ENCODE results near the gene KRT77.
"Not testable (repeated sequence)": the region's sequence is repeated elsewhere in the genome, so short reads cannot be mapped to it uniquely, and the experiment has no call there.

Gene KRT77

GRCh38 chr12:52677126-52677525 lies 26.2 kb downstream of the KRT77 start:
- DNase-seq, result no peak

GRCh38 chr12:52676163-52676562 lies 27.2 kb downstream of the KRT77 start:
- DNase-seq, result no peak

DNA sequence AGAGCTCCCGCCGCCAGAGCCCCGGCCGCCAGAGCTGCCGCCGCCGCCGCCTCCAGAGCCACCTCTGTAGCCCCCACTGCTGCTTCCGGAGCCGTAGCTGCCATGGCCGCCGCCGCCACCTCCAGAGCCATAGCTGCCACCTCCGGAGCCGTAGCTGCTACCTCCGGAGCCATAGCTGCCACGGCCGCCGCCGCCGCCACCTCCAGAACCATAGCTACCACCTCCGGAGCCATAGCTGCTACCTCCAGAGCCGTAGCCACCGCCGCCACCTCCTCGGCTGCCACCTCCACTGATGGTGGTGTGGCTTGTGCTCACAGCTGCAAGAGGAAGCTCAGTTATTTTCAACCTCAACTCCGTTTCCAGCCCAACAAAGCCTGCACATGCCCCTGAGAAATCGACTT lies 28.0 kb downstream of the KRT77 start:
- no peak for DNase-seq

DNA sequence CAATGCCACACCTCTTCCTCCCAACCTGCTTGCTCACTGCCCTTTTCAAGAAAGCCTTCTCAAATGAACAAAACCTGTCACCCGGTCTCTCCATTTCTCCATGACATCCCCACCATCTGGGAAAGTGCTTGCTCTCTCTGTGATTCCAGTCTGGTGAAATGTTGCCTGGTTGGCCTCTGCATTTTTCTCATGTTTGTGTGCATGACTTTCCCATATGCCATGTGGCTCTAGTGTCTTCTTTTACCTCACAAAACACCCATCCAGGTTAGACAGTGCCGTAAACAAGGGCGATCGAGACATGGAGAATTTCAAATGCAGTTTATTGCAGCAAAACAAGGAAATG lies 28.9 kb downstream of the KRT77 start:
- no peak for DNase-seq

- no peak for DNase-seq
These were observed 29.5 kb downstream of the KRT77 start for GRCh38 chr12:52673713-52674432.

- DNase-seq, result no peak
These were observed 30.1 kb downstream of the KRT77 start for GRCh38 chr12:52673217-52673616.

DNA sequence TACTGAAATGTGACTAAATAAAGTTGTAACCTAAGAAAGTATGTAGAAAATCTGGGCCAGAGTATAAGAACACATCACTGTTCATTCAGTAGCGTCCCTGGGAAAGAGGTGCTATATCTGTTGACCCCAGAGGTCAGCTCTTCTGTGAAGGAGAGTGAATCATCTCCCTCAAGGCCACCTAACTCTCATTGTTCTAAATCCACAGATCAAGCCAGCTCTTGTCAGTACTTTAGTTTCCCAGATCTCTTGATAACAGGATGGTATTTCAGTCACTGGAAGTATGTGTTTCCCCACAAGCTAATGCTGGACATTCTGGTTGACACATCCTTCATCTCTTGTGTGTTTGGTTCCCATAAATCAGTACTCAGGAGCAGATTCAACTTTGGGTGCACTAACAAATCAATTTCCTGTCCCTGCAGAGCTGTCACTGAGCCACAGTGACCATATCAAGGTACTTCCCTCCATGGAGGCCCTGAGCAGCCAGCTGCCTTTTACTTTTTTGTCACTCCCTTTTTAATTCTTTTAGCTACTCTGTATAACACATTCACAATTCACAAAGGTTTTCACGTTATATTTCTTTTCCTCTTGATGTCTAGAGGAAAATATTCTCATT lies 30.9 kb downstream of the KRT77 start:
- no peak for DNase-seq

DNA sequence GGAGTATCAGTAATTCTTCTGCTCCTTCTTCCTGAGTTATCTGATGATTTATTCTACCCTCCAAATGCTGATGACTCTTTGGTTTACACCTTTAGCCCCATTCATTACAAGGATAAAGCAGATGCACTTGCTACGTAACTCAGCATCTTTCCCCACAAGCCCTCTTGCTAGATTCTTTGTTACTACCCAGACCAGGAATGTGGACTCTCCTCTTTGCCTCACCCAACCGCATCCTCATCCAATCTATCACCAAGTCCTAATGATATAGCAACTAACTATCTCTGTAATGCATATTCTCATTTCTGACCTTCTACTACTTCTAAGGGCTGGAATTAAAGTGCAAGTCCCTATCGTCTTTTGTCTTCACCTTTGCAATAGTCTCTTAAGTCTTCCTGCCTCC lies 32.4 kb downstream of the KRT77 start:
- no peak for DNase-seq

DNA sequence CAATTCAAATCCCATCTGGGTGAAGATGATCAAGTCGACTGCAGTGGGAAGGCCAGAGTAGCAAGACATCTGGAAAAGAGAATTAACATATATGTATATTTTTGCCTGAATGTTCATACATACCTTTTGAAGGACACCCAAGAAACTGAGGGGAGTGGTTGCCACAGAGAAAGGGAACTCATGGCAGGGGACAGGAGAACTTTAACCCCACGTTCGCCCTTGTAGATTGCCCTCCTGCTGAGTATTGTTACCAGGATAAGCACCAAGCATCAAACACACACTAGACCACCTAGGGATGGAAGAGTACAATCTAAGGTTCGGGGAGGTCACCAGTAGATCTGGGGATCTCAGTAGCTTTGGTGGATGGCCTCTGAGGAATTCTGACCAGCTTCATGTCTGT lies 32.8 kb downstream of the KRT77 start:
- DNase-seq, result no peak

DNA sequence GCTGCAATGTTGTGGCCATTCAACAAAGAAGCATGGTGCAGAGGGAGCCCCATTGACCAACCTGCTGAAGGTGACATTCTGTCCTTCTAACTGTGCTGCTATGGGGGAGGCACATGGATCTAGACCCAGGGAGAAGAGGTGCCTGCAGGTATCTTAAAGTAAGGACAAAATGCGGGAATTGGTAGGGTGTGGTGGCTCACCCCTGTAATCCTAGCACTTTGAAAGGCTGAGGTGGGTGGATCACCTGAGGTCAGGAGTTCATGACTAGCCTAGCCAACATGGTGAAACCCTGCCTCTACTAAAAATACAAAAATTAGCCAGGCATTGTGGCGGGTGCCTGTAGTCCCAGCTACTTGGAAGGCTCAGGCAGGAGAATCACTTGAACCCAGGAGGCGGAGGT lies 33.4 kb downstream of the KRT77 start:
- DNase-seq, result not testable (repeated sequence)

- no peak for DNase-seq
These were observed 33.9 kb downstream of the KRT77 start for GRCh38 chr12:52669426-52669825.

DNA sequence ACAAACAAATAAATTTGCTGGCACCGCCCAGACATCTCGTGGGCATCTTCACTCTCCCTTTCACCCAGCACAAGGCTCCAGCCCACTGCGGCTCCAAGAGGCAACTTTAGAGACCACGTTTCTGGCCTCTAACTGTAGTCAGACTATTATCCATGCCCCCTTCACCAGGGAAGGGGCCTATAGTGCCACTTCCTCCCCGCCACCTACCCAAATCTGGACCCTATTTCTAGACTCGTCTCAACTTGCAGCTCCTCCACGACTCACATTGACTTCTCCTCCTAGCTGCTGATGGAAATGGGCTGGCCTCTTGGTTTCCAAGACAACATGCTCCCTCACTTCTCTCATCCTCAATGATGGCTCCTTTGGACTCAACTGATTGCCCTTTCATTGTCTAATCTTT lies 35.4 kb downstream of the KRT77 start:
- no peak for DNase-seq

DNA sequence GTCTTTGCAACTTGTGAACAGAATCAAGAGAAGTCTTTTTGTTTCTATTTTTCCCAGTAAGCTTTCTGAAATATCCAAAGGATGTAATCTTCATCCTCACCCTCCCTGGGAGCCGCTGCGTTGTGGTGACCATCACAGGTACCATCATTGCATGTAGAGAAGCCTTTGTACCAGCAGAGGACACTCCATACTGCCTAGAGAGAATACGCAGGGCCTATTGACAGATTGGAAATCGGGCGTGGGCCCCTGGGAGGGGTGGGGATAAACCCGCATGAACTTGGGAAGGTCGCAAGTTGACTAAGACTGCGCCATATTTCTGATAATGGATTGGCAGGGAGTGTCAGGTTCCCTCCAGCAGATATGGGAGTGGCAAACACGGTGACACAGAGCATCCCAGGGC lies 35.8 kb downstream of the KRT77 start:
- DNase-seq, result no peak

GRCh38 chr12:52666471-52666870 lies 36.9 kb downstream of the KRT77 start:
- DNase-seq, result no peak

- no peak for DNase-seq
These were observed 39.9 kb downstream of the KRT77 start for GRCh38 chr12:52663420-52663819.

DNA sequence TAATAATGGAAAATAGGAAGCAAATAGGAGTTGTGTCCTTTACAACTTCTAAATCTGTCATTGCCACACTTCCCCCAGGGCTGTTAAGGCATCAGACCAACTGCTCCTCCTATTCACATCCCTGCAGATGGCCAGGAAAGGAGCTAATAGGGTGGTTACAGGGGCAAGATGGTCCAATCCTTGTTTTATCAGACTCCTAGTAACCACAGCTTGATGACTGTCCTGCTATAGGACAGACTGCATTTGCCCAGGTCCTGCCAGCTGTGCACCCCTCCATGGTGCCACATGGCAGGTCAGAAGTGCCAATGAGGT lies 40.5 kb downstream of the KRT77 start:
- DNase-seq, result no peak

DNA sequence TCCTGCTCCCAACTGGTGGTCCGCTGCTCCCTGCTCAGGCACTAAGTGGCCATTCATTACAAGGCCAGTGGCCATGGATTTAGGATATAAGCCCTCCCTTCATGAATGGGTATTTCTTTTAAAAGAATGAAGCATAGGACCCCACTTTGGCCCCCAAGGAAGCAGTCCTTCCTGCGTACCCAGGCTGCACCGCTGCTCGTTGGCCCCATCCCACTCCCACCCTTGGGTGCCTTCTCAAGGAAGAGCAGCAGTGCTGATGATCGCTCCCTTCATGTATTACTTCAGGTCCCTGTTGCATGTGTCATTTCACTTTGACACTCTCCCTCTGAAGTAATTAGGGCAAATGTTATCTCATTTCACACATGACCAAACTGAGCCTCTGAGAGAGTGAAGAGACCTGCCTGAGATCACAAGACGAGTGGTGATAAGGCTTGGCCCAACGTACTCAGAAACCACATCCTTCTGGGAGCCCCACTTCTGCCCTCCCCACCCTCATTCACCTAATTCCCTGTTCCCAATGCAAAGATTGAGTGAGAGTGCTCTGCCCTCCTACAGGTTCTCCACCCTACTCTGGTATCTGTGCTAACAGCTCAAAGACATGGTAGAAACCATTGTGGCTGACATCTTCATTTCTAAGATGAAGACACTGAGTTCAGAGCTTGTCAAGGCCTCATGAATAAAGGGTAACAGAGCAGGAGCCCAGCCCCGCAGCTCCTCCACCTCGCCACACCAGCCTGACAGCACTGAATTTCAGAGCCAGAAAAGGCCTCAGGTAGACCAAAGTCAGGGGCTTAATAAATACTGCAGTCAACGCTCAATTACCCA lies 41.0 kb downstream of the KRT77 start:
- DNase-seq, result no peak

DNA sequence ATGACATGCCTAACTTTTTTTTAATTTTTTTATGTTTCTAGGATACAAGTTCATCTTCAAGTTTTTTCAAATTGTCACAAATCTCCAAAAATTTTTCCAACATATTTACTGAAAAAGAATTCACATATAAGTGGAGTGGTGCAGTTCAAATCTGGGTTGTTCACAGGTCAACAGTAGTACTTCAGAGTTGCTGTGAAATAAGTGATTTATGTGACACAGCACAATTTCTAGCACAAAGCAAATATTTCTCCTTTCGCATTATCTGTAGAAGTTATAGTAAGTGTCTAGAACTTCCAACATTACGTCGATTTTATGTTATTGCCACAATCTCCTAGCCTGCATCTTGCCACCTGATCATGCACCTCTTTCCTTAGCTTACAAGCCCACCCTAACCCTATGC lies 41.7 kb downstream of the KRT77 start:
- DNase-seq, result no peak

DNA sequence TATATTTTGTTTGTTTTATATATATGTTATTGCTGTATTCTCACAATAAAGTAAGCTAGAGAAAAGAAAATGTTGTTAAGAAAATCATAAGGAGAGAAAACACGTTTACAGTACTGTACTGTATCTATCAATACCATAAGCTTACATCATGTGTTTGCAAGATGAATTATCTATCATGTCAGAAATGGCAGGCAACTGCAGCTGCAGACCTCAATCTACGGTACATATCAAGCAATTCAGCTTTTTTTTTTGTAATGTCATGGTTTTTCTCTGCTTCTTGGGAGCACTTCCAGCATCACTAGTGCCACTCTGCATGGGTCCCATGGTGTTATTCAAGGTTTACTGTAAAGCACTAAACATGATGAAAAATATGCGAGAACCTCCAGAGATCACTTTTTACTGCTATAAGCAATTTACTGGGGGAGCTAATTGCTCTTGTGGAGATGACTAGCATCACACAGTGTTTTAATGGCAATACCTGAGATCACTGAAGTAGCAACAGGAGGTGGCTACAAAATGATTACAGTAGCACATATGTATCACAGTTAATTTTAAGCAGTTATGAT lies 42.3 kb downstream of the KRT77 start:
- DNase-seq, result no peak

- no peak for DNase-seq
These were observed 43.4 kb downstream of the KRT77 start for GRCh38 chr12:52659951-52660350.

GRCh38 chr12:52659395-52659794 lies 43.9 kb downstream of the KRT77 start:
- no peak for DNase-seq

DNA sequence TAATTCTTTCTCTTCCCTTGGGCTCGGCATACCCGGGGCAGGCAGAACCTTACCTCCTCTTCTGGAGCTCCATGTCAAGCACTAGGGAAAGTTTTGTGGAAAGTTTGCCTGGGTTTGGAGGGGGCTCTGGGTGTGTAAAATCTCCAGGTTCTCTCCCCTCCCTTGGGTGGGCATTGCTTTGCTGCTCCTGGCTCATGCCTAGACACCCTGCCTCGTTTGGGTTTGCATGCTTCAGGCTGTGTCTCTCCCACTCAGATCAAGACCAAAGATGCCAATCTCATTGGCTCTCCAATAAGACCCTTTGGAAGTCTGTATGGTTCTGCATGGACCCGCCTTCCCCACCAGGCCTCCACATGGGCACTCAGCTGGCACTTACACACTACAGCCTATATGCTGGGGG lies 45.1 kb downstream of the KRT77 start:
- no peak for DNase-seq

Measured in amygdala (tissue), 56 donors.